B cell (primary cell): ENCODE results near the gene NR3C2.

Source experiments
- CTCF ChIP-seq: fragments of 200-600 bp; IDR thresholded peaks from one replicate; pipeline ENCODE4 v1.8.0; 2022; ENCODE audit warnings: antibody characterized with exemption, mild to moderate bottlenecking
- EZH2 ChIP-seq: IDR thresholded peaks from 2 replicates; pipeline ENCODE4 v1.6.1; 2012; ENCODE audit warnings: borderline replicate concordance, low read depth, mild to moderate bottlenecking, moderate library complexity, low read length; ENCODE audit not compliant: insufficient read depth, poor library complexity, severe bottlenecking

- TF ChIP-seq CTCF (no peak), EZH2 (no peak)
These were observed 271.5 kb downstream of the NR3C2 start for GRCh38 chr4:148170408-148171365.
